HG03442 (cell line): ENCODE measurements around the gene GFOD1.
"Not testable (repeated sequence)": the region's sequence is repeated elsewhere in the genome, so short reads cannot be mapped to it uniquely, and the experiment has no call there.

ENCODE experiments used
- ATAC-seq: cut with Tn5 transposase; IDR thresholded peaks from one replicate; pipeline ENCODE4 v1.9.1; 2021; ENCODE audit warnings: mild to moderate bottlenecking, moderate library complexity; ENCODE audit not compliant: unreplicated experiment

The GFOD1 gene

DNA sequence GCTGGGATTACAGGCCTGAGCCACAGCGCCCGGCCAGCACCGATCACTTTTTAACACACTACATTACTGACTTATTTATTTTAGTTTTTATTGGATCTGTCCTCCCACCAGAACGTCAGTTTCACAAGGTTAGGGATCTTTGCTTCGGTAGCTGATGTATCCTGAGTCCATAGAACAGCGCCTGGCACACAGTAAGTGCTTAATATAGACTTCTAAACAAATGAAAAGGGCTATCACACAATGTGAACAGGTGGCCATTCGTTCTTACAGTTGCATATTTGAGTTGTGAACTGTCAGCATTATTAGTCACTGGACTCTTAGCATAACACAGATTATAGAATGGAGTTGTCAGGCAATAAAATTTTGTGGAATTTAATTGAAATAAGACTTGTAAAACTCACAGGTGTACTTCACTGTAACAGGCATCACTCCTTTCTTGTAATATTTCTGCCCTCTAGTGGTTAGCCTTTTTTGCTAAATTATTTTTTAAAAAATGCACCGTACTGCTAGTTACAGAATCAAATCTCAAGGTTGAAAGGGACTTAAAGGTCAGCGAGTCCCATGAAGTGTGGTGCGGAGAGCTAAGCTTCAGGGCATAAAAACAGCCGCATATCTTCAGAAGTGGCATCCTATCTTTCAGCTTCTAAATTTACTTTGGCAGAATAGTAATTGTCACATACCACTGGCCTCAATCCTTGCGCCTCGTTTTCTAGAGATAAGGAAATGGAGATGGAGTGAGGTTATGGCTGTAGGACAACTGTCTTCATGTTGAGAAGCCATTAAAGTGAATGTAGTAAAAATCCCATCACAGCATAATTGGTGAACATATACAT is 155.7 kb downstream of the GFOD1 start:
- ATAC-seq: no peak

GRCh38 chr6:13328875-13329183 is 158.6 kb downstream of the GFOD1 start:
- no peak for ATAC-seq

- peak; percentile 89 for ATAC-seq
Observed at GRCh38 chr6:13328076-13328874, 159.1 kb downstream of the GFOD1 start, which contains the start of gene TBC1D7. Gene TBC1D7, minus strand, starts transcription at chr6:13328537. Its CDS starts 1,639 bp downstream, at chr6:13326898.

- ATAC-seq: no peak
Observed at GRCh38 chr6:13327691-13328075, 159.7 kb downstream of the GFOD1 start.

GRCh38 chr6:13326031-13326586 is 161.3 kb downstream of the GFOD1 start:
- not testable (repeated sequence) for ATAC-seq

DNA sequence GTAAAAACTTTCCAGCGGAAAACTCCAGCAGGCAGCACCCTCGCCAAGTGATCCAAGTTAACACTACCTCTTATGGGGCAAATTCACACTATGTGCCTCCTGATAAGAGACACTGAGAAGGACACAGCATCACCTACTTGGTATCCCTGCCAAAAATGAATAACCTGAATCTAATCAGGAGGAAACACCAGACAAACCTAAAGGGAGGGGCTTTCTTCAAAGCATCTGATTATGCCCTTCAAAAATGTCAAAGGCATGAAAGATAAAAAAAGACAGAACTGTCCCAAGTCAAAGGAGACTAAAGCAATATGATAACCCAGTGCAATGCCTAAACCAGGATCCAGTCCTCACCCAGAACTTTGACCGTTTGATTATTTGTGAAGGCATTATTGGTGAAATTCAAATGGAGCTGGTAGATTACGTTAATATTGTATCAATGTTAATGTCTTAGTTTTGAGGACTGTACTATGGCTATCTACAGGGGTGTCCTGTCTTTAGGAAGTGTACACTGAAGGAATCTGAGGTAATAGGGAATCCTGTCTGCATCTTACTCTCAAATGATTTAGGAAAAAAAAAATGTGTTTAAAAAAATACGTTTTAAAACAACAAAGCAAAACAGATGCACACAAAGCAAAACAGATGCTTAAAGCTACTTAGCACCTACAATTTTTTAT is 167.4 kb downstream of the GFOD1 start:
- ATAC-seq: no peak

DNA sequence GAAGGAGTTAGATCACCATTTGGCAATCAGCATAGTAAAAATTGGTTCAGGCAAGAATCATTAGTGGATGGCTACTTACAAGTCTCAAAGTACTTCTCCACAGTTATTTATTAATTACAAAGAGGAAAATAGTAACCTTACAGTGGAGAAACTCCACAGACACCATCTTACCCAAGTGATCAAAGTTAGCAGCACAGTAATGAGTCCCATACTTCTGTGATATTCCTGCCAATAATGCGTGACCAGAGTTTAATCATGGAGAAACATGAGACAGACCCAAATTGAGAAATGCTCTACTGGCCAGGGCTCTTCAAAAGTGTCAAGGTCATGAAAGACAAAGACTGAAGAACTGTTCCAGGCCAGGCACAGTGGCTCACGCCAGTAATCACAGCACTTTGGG is 168.6 kb downstream of the GFOD1 start:
- no peak for ATAC-seq

GRCh38 chr6:13315896-13316295 is 171.5 kb downstream of the GFOD1 start:
- no peak for ATAC-seq

GRCh38 chr6:13314806-13315205 is 172.6 kb downstream of the GFOD1 start:
- no peak for ATAC-seq

DNA sequence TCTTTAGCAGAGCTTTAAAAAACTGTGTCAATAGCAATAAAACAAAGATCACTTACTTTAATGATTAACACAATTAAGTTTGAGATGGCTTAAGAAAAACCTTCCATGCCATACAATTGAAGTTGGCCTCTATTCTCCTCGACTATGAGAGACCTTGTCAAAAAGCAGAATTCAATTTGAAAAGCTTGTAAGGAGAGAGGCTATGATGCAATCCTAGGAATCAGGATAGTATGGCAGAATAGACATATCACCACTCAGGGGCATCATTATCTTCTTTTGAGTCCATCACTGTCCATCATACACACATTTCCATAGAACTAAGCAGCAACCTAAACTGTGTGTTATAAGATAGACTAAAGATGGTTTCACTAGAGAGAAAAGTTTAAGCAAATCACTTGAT is 176.2 kb downstream of the GFOD1 start:
- ATAC-seq: no peak

GRCh38 chr6:13308332-13308731 is 179.1 kb downstream of the GFOD1 start:
- ATAC-seq: no peak
